AG08396 (cell line): Measurements from ENCODE around the gene UGGT2.
"Not testable (repeated sequence)": the region's sequence is repeated elsewhere in the genome, so short reads cannot be mapped to it uniquely, and the experiment has no call there.

Experiments used
- DNase-seq: peaks from one replicate; pipeline ENCODE4 v3.0.0; 2012; ENCODE audit warnings: low spot score, mixed read lengths

UGGT2 gene

GRCh38 chr13:95968906-95969305 is 84.3 kb downstream of the UGGT2 start:
- DNase-seq: no peak

DNA sequence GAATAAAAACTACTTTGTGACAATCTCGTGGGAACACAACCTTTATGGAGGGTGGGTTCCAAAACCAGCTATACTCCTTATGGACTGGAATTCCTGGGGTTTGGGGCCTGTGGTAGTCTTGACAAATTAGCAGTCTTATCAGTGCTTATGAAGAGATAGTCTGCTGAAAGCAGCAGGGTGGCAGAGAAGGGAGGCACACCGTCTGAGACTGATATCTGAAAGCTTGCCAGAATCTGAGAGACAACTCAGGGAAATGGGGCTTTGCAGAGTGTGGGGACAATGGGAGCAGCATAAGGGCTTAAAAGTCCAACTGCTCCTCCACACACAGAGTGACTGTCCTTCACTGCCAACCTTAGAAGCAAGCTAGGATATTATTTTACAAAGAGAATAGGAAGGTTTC is 95.9 kb downstream of the UGGT2 start:
- no peak for DNase-seq

GRCh38 chr13:95956589-95957148 is 96.5 kb downstream of the UGGT2 start:
- DNase-seq: no peak

DNA sequence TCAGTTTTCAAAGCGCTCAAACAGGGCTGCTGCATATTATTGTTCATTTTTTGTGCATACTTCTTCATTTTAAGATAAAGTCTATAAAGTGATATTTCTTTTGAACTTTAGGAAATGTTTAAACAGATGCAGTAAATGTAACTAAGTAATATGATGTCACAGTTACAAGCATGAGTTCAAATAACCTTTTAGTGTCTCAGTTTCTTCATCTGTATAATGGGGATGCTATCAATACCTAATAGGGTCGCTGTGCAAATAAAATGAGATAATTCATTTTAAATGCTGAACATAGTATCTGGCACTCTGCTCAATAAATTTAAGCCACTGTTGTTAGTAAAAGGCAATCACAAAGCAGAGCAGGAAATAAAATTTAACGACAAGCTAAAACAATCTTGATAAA is 97.5 kb downstream of the UGGT2 start:
- no peak for DNase-seq

DNA sequence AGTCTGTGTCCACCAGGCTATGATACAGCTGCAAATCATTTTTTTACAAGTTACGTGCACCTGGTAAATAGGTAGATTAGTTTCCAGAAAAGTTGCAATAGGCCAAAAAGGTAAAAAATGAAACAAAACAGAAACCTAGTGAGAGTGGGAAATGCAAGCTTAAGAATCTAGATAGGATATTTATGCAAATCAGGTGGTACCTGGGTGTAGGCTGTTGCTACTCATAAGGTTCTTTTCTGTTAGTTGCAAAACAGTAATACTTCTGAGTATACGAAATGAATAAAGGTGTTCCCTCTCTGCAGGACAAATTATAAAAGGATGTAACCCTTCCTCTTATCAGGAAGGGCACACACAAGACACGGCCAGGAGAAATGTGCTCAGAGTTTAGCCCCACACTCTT is 97.9 kb downstream of the UGGT2 start:
- no peak for DNase-seq

DNA sequence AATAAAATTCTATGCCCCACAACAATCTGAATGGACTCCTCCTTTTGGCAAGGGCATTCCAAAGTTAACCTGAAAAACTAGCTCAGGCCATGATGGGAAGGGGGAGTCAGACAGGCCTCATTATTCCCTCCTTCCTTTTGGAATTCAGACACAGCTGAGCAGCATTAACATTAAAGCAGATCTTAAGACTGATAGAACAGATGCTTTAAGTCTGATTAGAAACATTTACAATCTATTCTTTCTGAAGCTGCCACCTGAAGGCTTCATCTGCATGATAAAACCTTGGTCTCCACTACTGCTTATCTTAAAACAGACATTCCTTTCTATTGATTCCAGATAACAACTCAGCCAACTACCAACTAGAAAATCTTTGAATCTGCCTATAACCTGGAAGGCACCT is 98.9 kb downstream of the UGGT2 start:
- DNase-seq: no peak

DNA sequence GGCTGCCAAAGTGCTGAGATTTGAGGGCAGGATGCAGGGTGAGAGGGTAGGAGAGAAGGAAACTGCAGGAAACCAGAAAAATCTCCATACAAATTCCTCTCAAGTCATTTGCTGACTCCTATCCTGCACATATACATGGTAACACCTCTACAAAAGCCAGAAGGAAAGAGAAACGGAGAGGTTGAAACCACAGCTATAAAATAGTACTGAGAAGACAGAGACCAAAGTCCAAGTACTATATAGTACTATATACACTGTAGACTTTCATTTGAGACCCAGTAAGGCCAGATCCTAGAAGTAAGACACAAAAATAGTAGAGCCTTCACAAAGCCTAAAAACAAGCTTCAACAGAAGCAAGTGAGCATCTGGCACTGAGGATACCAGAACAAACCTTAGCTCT is 103.1 kb downstream of the UGGT2 start:
- DNase-seq: no peak

DNA sequence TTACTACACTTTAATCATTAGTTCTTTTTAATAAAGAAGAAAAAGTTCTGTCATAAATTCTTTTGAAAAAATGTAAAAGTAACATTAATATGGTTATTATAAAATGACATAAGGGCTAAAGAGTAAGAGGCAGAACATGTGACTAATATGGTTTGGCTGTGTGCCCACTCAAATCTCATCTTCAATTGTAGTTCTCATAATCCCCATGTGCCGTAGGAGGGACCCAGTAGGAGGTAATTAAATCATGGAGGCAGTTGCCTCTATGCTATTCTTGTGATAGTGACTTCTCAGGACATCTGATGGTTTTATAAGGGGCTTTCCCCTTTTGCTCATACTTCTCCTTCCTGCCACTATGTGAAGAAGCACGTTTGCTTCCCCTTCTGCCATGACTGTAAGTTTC is 104.5 kb downstream of the UGGT2 start:
- no peak for DNase-seq

DNA sequence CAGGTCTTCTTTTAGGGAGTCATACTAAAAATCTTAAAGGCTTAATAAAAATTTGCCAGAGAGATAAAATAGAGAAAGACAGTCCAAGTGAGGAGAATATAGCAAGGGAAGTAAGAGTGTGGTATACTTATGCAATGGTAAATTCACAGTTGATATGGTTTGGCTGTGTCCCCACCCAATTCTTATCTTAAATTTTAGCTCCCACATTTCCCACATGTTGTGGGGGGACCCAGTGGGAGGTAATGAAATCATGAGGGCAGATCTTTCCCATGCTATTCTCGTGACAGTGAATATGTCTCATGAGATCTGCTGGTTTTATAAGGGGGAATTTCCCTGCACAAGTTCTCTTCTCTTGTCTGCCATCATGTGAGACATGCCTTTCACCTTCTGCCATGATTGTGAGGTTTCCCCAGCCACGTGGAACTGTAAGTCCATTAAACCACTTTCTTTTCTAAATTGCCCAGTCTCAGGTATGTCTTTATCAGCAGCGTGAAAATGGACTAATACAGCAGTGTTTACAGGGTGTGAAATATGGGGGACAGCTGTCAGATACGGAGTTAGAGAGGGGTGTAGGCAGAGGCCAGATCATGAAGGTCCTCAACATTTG is 115.4 kb downstream of the UGGT2 start:
- DNase-seq: no peak

GRCh38 chr13:95931300-95932025 is 121.7 kb downstream of the UGGT2 start:
- DNase-seq: no peak

GRCh38 chr13:95929430-95929829 is 123.8 kb downstream of the UGGT2 start:
- DNase-seq: no peak

DNA sequence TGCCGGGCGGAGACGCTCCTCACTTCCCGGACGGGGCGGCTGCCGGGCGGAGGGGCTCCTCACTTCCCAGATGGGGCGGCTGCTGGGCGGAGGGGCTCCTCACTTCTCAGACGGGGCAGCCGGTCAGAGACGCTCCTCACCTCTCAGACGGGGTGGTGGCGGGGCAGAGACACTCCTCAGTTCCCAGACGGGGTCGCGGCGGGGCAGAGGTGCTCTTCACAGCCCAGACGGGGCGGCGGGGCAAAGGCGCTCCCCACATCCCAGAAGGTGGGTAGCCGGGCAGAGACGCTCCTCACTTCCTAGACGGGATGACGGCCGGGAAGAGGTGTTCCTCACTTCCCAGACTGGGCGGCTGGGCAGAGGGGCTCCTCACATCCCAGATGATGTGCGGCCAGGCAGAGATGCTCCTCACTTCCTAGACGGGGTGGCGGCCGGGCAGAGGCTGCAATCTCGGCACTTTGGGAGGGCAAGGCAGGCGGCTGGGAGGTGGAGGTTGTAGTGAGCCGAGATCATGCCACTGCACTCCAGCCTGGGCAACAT is 124.8 kb downstream of the UGGT2 start:
- not testable (repeated sequence) for DNase-seq

DNA sequence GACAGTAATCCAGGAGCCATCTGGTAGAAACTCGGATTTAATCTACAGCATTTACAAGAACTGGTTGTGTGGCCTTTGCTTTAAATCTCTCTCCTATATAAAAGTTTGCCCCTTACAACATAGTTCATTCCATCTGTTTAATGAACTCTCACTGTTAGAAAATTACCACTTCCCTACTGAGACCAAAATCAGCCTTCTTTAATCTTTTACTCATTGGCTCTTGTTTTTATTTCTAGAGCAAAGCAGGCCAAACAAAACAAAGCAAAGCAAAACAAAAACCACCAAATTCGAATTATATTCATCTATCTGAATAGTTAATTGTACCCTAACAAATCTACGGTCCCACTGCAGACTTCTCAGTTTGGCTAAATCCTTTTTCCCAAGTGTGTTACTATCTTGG is 127.0 kb downstream of the UGGT2 start:
- no peak for DNase-seq

GRCh38 chr13:95924389-95924994 is 128.7 kb downstream of the UGGT2 start:
- DNase-seq: peak; percentile 75

DNA sequence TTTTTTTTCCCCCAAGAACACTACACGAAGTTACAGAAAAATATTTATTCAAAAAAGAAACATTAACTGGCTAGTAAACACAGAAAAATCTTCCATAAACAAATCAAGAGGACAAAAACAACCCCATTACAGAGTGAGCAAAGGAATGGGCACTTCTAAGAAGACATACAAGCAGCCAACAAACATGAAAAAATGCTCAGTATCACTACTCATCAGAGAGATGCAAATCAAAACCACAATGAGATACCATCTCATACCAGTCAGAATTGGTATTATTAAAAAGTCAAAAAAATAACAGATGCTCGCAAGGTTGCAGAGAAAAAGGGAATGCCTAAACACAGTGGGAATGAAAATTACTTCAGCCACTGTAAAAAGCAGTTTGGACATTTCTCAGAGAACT is 131.7 kb downstream of the UGGT2 start:
- DNase-seq: no peak

DNA sequence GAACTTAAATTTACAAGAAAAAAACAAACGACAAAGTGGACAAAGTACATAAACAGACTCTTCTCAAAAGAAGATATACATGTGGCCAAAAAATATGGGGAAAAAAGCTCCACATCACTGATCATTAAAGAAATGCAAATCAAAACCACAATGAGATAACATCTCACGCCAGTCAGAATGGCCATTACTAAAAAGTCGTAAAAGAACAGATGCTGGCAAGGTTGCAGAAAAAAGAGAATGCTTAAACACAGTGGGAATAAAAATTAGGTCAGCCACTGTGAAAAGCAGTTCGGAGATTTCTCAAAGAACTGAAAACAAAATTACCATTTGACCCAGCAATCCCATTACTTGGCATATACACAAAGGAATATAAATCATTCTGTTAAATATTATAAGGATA is 132.7 kb downstream of the UGGT2 start:
- no peak for DNase-seq

- no peak for DNase-seq
Observed at GRCh38 chr13:95918860-95919259, 134.3 kb downstream of the UGGT2 start.

DNA sequence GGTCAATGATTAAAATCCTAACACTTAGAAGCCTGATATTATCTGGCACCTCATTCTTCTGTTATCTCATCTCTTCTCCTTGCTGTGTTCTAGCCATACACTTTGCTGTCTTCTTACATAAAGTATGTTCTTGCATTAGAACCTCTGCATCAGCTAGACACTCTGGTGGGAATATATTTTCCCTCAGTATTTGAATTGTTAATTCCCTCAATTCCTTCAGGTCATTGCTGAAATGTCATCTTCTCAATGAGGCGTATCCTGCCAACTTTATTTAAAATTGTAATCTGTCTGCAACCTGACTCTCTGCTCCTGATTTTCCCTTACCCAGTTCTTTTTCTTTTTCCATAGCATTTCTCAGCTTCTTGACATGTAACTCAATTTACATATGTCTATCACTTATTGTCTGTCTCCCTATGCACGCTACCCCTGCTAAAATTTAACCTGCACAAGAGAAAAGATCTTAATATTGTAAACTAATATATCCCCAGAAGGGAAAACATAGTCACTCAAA is 138.2 kb downstream of the UGGT2 start:
- no peak for DNase-seq

- no peak for DNase-seq
Observed at GRCh38 chr13:95906999-95907398, 146.2 kb downstream of the UGGT2 start.

DNA sequence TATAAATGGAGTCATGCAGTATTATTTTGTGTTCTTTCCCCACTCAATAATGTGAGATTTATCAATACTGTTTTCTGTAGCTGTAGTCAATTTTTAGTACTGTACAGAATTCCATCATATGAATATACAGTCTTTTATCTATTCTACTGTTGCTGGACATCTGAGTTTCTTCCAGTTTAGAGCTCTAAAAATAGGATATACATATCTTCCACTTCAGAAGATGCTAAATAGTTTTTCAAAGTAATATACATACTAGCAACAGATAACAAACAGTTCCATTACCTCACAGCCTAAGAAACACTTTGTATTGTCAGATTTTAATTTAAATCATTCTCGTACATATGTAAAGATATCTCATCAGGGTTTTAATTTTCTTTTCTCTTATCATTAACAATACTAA is 149.6 kb downstream of the UGGT2 start:
- no peak for DNase-seq

DNA sequence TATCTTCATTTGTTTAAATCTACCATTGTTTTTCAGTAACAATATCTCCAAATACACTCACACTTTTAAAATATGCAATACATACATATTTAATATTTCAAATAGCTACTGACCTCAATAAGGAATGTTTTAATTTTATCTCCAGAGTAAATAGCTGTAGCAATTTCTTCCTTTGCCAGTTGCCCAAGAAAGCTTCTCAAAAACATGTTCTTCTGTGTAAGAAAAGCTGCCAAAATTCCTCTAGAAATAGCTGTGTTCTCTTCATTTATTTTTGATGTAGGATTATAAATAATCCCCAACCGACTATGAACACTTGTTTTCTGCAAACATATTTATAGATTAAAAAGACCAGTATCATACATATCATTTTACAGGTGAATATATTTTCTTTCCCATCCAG is 150.5 kb downstream of the UGGT2 start:
- DNase-seq: no peak

DNA sequence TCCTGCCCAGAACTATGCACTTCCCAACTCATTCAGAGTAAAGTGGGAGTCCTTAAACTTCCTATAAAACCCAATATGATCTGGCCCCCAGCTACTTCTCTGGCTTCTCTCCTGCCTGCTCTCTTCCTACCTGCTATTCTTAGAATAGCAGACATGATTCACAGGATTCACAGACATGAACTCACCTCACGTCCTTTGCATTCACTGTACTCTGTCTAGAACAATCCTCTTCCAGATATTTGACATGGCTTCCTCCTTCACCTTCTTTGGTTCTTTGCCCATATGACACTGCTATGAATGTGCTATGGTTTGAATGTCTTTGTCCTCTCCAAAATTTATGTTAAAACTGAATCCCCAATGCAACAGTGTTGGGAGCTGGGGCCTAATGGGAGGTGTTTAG is 154.9 kb downstream of the UGGT2 start:
- DNase-seq: no peak

- no peak for DNase-seq
Observed at GRCh38 chr13:95896301-95896700, 156.9 kb downstream of the UGGT2 start.
